WTC11 (cell line): ENCODE results near the gene ARCN1.

Experiments
- ATF2 ChIP-seq: sonication (generic); formaldehyde crosslinking; IDR thresholded peaks from 2 replicates; pipeline ENCODE4 v1.8.1; 2022; ENCODE audit warnings: low read depth, missing genetic modification reagents, borderline replicate concordance
- CREB1 ChIP-seq: sonication (generic); formaldehyde crosslinking; IDR thresholded peaks from 2 replicates; pipeline ENCODE4 v1.8.0; 2023; ENCODE audit warnings: mild to moderate bottlenecking, missing genetic modification reagents
- CTCF ChIP-seq: fragments of 200-600 bp; IDR thresholded peaks from 2 replicates; pipeline ENCODE4 v1.8.0; 2022; ENCODE audit warnings: antibody characterized with exemption
- ETV6 ChIP-seq: sonication (generic); formaldehyde crosslinking; IDR thresholded peaks from 2 replicates; pipeline ENCODE4 v1.8.1; 2022; ENCODE audit warnings: mild to moderate bottlenecking, missing genetic modification reagents
- MAX ChIP-seq: sonication (generic); formaldehyde crosslinking; IDR thresholded peaks from 2 replicates; pipeline ENCODE4 v1.8.0; 2022; ENCODE audit warnings: mild to moderate bottlenecking, missing genetic modification reagents
- SP1 ChIP-seq: sonication (generic); formaldehyde crosslinking; conservative IDR thresholded peaks from 2 replicates; pipeline ENCODE4 v1.8.1; 2022; ENCODE audit warnings: missing genetic modification reagents
- USF1 ChIP-seq: sonication (generic); formaldehyde crosslinking; IDR thresholded peaks from 2 replicates; pipeline ENCODE4 v1.8.0; 2022; ENCODE audit warnings: mild to moderate bottlenecking, missing genetic modification reagents

GRCh38 chr11:118628031-118628430 is 55.8 kb downstream of the ARCN1 start:
- no peak for TF ChIP-seq CTCF
- no peak for TF ChIP-seq MAX
- TF ChIP-seq ATF2 (CRISPR knock-in tag) = no peak
- no peak for TF ChIP-seq ETV6 (CRISPR knock-in tag)
- TF ChIP-seq CREB1 = no peak
- no peak for TF ChIP-seq USF1 (CRISPR knock-in tag)
- TF ChIP-seq SP1 (CRISPR knock-in tag) = no peak
